ENCODE data around the gene HSP90AB1. TPM values are rescaled to one million over a fixed set of nuclear protein-coding genes. Genes with fewer than 3 reads are reported as not detected.

Gene HSP90AB1
- total and polyA plus RNA-seq, 2 experiments from 2014 or later = 665 to 876 TPM

GRCh38 chr6:44234101-44235025 is 12.5 kb upstream of the HSP90AB1 start:
- Histone ChIP-seq H3K27ac (peak overlapping the region; percentile 81), H3K27me3 (no peaks in the 10 kb centered on the region), H3K36me3 (peaks cover 15% of the 10 kb centered on the region), H3K9me3 (ENCODE audit: low read depth) (no peaks in the 10 kb centered on the region), H3K4me1 (ENCODE audit: low read depth) (peaks cover 20% of the 10 kb centered on the region), H3K4me3 (no peak overlapping the region)
- DNase-seq (ENCODE audit: low read depth in 1 of 2, low spot score in 1 of 2) = peak; percentile 68 to 89
- TF ChIP-seq CTCF (IDR thresholded peaks at IDR 0.05; ENCODE audit: low read depth, low read length) = peak; percentile 95

DNA sequence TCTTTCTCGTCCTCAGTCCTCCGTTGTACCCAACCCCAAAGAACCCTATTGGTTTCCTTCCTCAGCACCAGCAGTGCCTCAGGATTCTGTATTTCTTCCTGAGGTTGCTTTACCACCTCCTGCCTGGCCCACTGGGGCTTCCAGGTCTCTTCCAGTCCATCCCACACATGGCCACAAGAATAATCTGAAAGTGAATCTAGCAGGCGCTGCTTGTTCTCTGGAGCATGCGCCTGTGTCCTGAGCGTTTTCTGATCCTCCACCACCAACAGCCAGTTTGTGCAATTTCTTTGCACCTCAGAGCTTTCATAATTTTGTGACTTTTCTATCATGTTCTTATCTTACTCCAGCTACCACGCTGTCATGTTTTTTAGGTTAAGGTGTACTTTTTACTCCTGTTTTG is 11.6 kb upstream of the HSP90AB1 start:
- Histone ChIP-seq H3K36me3 (peaks cover 15% of the 10 kb centered on the region), H3K9me3 (ENCODE audit: low read depth) (no peaks in the 10 kb centered on the region), H3K27me3 (no peaks in the 10 kb centered on the region), H3K27ac (peak overlapping the region; percentile 81), H3K4me3 (no peak overlapping the region), H3K4me1 (ENCODE audit: low read depth) (peaks cover 20% of the 10 kb centered on the region)
- DNase-seq (ENCODE audit: low read depth in 1 of 2, low spot score in 1 of 2) = no peak
- no peak for TF ChIP-seq CTCF (IDR thresholded peaks at IDR 0.05; ENCODE audit: low read depth, low read length)

DNA sequence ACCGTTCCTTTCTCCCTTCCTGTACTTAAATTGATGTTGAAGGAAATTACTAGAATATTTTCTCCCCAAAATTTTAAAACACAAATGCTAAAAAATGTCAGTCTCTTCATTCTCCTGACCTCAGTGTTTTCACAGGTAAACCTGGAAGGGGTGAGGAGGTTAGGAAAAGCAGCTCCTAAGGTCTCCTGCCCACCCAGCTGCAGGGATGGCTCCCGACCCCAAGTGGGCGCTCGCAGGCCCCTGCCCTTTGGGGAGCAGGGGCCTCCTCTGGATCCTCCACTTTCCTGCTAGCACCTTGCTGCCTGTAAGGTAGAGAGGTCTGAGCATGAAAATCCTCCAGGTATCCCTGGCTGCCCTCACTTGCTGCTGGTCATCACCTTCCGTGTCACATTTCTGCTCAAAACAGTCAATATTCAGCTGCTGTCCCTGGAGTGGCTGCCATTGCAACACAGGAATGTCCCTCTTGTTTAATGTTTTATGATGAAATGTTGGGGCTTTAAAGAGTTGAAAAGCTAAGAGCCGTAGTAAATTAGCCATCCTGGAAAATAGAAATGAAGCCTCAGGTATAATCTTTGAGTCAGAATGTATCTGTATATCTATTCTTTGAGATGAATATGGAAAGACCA is 10.9 kb upstream of the HSP90AB1 start:
- DNase-seq (ENCODE audit: low read depth in 1 of 2, low spot score in 1 of 2) = no peak
- H3K27ac ChIP-seq = no peak overlapping the region

GRCh38 chr6:44237021-44237812 is 9.7 kb upstream of the HSP90AB1 start:
- no peak overlapping the region for H3K27ac ChIP-seq

More for the DNA sequence above, 10.9 kb upstream of the HSP90AB1 start:
- Histone ChIP-seq H3K9me3 (ENCODE audit: low read depth) (no peaks in the 10 kb centered on the region), H3K36me3 (peaks cover 11% of the 10 kb centered on the region), H3K4me1 (ENCODE audit: low read depth) (peaks cover 20% of the 10 kb centered on the region), H3K27me3 (no peaks in the 10 kb centered on the region), H3K4me3 (no peak overlapping the region)
- no peak for TF ChIP-seq CTCF (IDR thresholded peaks at IDR 0.05; ENCODE audit: low read depth, low read length)

More at GRCh38 chr6:44237021-44237812, 9.7 kb upstream of the HSP90AB1 start:
- no peaks in the 10 kb centered on the region for H3K27me3 ChIP-seq
- peak; percentile 65 to 90 for DNase-seq (ENCODE audit: low read depth in 1 of 2, low spot score in 1 of 2)
- no peak for TF ChIP-seq CTCF (IDR thresholded peaks at IDR 0.05; ENCODE audit: low read depth, low read length)
- peaks cover 20% of the 10 kb centered on the region for H3K4me1 ChIP-seq (ENCODE audit: low read depth)
- H3K4me3 ChIP-seq = peak overlapping the region; percentile 48
- H3K36me3 ChIP-seq = peaks cover 7% of the 10 kb centered on the region
- no peaks in the 10 kb centered on the region for H3K9me3 ChIP-seq (ENCODE audit: low read depth)

All from cardiac muscle cell (in vitro differentiated cells and primary cell).